Measurements from ENCODE around the gene B3GAT1. TPM values are rescaled to one million over a fixed set of nuclear protein-coding genes. Genes with fewer than 3 reads are reported as not detected.

B3GAT1 gene
- polyA plus RNA-seq, 2 donors: 0.02 to 0.10 TPM

DNA sequence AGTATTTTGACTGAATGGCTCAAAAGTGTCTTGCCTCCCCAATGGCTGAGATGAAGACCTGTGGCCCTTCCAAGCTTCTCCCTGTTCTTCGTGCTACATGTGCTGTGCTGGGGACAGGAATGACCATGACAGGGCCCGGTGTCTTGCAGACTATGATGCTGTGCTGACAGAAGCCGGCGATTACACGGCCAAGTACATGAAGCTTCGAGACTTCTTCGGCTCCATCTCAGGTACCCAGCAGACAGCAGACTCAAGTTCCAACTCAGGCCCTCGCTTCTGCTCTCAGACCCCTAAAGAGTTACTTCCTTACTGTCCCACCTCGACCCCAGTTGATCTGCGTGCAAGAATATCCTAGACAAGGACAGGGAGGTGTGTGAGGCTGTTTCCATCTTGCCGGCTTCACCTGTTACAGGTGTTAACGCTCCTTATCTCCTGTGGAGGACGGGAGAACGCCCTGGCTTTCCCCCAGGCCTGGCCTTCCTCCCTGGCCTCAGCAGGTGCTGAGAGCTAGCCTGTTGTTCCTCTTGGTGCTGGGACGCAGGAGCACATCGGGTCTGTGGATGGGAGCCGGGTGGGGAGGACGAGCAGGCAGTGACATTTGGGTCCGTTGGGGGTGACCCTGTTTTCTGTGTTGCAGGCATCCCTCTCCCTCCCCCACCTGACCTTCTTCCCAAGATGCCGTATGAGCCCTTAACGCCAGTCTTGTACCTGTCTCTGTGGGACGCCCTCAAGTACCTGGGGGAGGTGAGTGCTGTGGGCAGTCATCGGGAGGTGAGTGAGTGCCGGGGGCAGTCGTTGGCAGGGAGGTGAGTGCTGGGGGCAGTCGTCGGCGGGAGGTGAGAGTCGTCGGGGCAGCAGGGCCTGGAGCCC is 42.2 kb downstream of the B3GAT1 start:
- Histone ChIP-seq H3K4me3 (ENCODE audit: low read depth in 1 of 2, low read length in 2 of 2) (no peak overlapping the region), H3K27me3 (ENCODE audit: control insufficient read depth in 1 of 2, insufficient read depth in 2 of 2, low read length in 2 of 2) (no peaks in the 10 kb centered on the region), H3K4me1 (ENCODE audit: control insufficient read depth in 2 of 2, insufficient read depth in 2 of 2, low read length in 1 of 2) (no peaks in the 10 kb centered on the region), H3K27ac (ENCODE audit: low read depth in 2 of 2, low read length in 1 of 2) (no peak overlapping the region), H3K9me3 (ENCODE audit: control insufficient read depth in 2 of 2, insufficient read depth in 1 of 2, low read depth in 1 of 2, low read length in 1 of 2) (no peaks in the 10 kb centered on the region), H3K36me3 (ENCODE audit: control insufficient read depth in 2 of 2, insufficient read depth in 2 of 2, low read length in 1 of 2) (peaks cover 0 to 2% of the 10 kb centered on the region in 2 donors)
- 88 to 89% methylated on average over 30 of the region's 30 CpGs for WGBS, 2 donors

GRCh38 chr11:134367781-134368180 is 44.3 kb downstream of the B3GAT1 start:
- Histone ChIP-seq H3K27ac (ENCODE audit: low read depth in 2 of 2, low read length in 1 of 2) (no peak overlapping the region), H3K27me3 (ENCODE audit: control insufficient read depth in 1 of 2, insufficient read depth in 2 of 2, low read length in 2 of 2) (no peaks in the 10 kb centered on the region), H3K4me3 (ENCODE audit: low read depth in 1 of 2, low read length in 2 of 2) (no peak overlapping the region), H3K9me3 (ENCODE audit: control insufficient read depth in 2 of 2, insufficient read depth in 1 of 2, low read depth in 1 of 2, low read length in 1 of 2) (no peaks in the 10 kb centered on the region), H3K4me1 (ENCODE audit: control insufficient read depth in 2 of 2, insufficient read depth in 2 of 2, low read length in 1 of 2) (no peaks in the 10 kb centered on the region), H3K36me3 (ENCODE audit: control insufficient read depth in 2 of 2, insufficient read depth in 2 of 2, low read length in 1 of 2) (peaks cover 0 to 2% of the 10 kb centered on the region in 2 donors)
- 92% methylated on average over 18 of the region's 18 CpGs for WGBS, 2 donors

- peaks cover 0 to 2% of the 10 kb centered on the region in 2 donors for H3K36me3 ChIP-seq (ENCODE audit: control insufficient read depth in 2 of 2, insufficient read depth in 2 of 2, low read length in 1 of 2)
- no peaks in the 10 kb centered on the region for H3K4me1 ChIP-seq (ENCODE audit: control insufficient read depth in 2 of 2, insufficient read depth in 2 of 2, low read length in 1 of 2)
- 78 to 82% methylated on average over 7 of the region's 7 CpGs for WGBS, 2 donors
- H3K9me3 ChIP-seq (ENCODE audit: control insufficient read depth in 2 of 2, insufficient read depth in 1 of 2, low read depth in 1 of 2, low read length in 1 of 2): no peaks in the 10 kb centered on the region
- H3K27me3 ChIP-seq (ENCODE audit: control insufficient read depth in 1 of 2, insufficient read depth in 2 of 2, low read length in 2 of 2): no peaks in the 10 kb centered on the region
- no peak overlapping the region for H3K4me3 ChIP-seq (ENCODE audit: low read depth in 1 of 2, low read length in 2 of 2)
- H3K27ac ChIP-seq (ENCODE audit: low read depth in 2 of 2, low read length in 1 of 2): no peak overlapping the region
Observed at GRCh38 chr11:134366254-134366653, 45.8 kb downstream of the B3GAT1 start.

DNA sequence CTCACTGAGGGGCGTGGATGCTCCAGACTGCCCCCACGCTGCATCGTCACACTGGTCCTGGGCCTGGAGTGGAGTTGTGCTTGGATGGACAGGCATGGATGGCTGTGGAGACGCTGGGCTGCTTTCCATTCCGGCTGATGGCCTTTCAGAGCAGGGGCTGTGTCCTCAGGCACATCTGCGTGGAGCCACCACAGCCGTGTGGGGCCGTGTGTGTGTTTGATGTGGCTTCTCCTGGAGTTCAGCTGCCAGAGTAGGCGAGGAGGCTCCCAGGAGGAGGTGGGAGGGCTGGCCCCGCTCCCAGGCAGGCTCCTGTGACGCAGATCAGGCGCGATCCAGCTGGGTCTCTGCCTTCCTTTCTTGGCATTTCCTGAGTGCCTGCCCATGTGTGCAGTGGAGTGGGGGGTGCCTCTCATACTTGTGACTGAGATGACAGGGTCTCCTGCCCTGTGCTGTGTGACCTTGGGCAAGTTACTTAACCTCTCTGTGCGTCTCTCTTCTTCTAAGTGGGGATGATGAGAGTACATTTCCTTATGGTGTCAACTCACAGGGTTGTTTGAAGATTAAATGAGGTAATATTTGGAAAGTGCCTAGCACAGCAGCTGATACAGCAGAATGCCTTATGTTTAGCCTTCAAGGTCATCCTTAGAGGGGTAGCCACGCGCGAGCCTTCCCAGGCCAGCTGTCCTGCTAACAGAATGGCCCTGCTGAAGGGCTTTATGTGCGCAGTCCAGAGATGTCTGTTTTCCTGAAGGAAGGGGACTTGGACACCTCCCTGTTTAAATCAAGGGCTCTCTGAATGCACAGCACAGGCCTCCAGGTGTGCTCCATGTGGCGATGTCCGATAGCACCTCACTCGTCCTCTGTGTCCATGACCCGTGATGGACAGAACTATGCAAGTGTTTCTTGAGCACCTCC is 46.8 kb downstream of the B3GAT1 start:
- H3K27ac ChIP-seq (ENCODE audit: low read depth in 2 of 2, low read length in 1 of 2): no peak overlapping the region
- H3K4me3 ChIP-seq (ENCODE audit: low read depth in 1 of 2, low read length in 2 of 2): no peak overlapping the region
- no peaks in the 10 kb centered on the region for H3K36me3 ChIP-seq (ENCODE audit: control insufficient read depth in 2 of 2, insufficient read depth in 2 of 2, low read length in 1 of 2)
- H3K27me3 ChIP-seq (ENCODE audit: control insufficient read depth in 1 of 2, insufficient read depth in 2 of 2, low read length in 2 of 2): no peaks in the 10 kb centered on the region
- WGBS, 2 donors: 68 to 73% methylated on average over 22 of the region's 22 CpGs
- no peaks in the 10 kb centered on the region for H3K4me1 ChIP-seq (ENCODE audit: control insufficient read depth in 2 of 2, insufficient read depth in 2 of 2, low read length in 1 of 2)
- no peaks in the 10 kb centered on the region for H3K9me3 ChIP-seq (ENCODE audit: control insufficient read depth in 2 of 2, insufficient read depth in 1 of 2, low read depth in 1 of 2, low read length in 1 of 2)

- Histone ChIP-seq H3K4me3 (ENCODE audit: low read depth in 1 of 2, low read length in 2 of 2) (no peak overlapping the region), H3K4me1 (ENCODE audit: control insufficient read depth in 2 of 2, insufficient read depth in 2 of 2, low read length in 1 of 2) (no peaks in the 10 kb centered on the region), H3K27ac (ENCODE audit: low read depth in 2 of 2, low read length in 1 of 2) (no peak overlapping the region), H3K9me3 (ENCODE audit: control insufficient read depth in 2 of 2, insufficient read depth in 1 of 2, low read depth in 1 of 2, low read length in 1 of 2) (no peaks in the 10 kb centered on the region), H3K27me3 (ENCODE audit: control insufficient read depth in 1 of 2, insufficient read depth in 2 of 2, low read length in 2 of 2) (no peaks in the 10 kb centered on the region), H3K36me3 (ENCODE audit: control insufficient read depth in 2 of 2, insufficient read depth in 2 of 2, low read length in 1 of 2) (no peaks in the 10 kb centered on the region)
- 88 to 91% methylated on average over 9 of the region's 9 CpGs for WGBS, 2 donors
Observed at GRCh38 chr11:134364261-134364660, 47.8 kb downstream of the B3GAT1 start.

DNA sequence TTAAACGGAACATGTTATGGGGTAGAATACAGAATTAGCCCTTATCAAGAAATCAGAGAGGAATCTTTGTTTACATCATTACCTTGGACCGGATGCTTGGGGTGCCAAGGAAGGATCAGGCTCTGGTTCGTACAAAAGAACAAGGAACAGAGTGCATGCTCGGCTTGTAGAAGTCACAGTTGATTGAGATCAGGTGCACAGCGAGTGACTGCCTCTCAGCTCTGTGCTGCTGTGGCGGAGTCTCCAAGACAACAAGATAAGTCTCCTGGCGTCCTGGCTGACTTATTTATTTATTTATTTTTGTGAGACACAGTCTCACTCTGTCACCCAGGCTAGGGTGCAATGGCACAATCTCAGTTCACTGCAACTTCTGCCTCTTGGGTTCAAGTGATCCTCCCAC is 48.5 kb downstream of the B3GAT1 start:
- 68 to 73% methylated on average over 7 of the region's 7 CpGs for WGBS, 2 donors
- no peaks in the 10 kb centered on the region for H3K9me3 ChIP-seq (ENCODE audit: control insufficient read depth in 2 of 2, insufficient read depth in 1 of 2, low read depth in 1 of 2, low read length in 1 of 2)

GRCh38 chr11:134363161-134363560 is 48.9 kb downstream of the B3GAT1 start:
- H3K9me3 ChIP-seq (ENCODE audit: control insufficient read depth in 2 of 2, insufficient read depth in 1 of 2, low read depth in 1 of 2, low read length in 1 of 2): no peaks in the 10 kb centered on the region
- 87 to 89% methylated on average over 9 of the region's 9 CpGs for WGBS, 2 donors
- H3K4me1 ChIP-seq (ENCODE audit: control insufficient read depth in 2 of 2, insufficient read depth in 2 of 2, low read length in 1 of 2): no peaks in the 10 kb centered on the region
- no peak overlapping the region for H3K27ac ChIP-seq (ENCODE audit: low read depth in 2 of 2, low read length in 1 of 2)
- H3K4me3 ChIP-seq (ENCODE audit: low read depth in 1 of 2, low read length in 2 of 2): no peak overlapping the region
- no peaks in the 10 kb centered on the region for H3K36me3 ChIP-seq (ENCODE audit: control insufficient read depth in 2 of 2, insufficient read depth in 2 of 2, low read length in 1 of 2)
- no peaks in the 10 kb centered on the region for H3K27me3 ChIP-seq (ENCODE audit: control insufficient read depth in 1 of 2, insufficient read depth in 2 of 2, low read length in 2 of 2)

More for the DNA sequence above, 48.5 kb downstream of the B3GAT1 start:
- H3K27me3 ChIP-seq (ENCODE audit: control insufficient read depth in 1 of 2, insufficient read depth in 2 of 2, low read length in 2 of 2): no peaks in the 10 kb centered on the region
- H3K36me3 ChIP-seq (ENCODE audit: control insufficient read depth in 2 of 2, insufficient read depth in 2 of 2, low read length in 1 of 2): no peaks in the 10 kb centered on the region
- no peak overlapping the region for H3K27ac ChIP-seq (ENCODE audit: low read depth in 2 of 2, low read length in 1 of 2)
- no peak overlapping the region for H3K4me3 ChIP-seq (ENCODE audit: low read depth in 1 of 2, low read length in 2 of 2)
- no peaks in the 10 kb centered on the region for H3K4me1 ChIP-seq (ENCODE audit: control insufficient read depth in 2 of 2, insufficient read depth in 2 of 2, low read length in 1 of 2)

GRCh38 chr11:134362192-134362901 is 49.7 kb downstream of the B3GAT1 start:
- Histone ChIP-seq H3K4me3 (ENCODE audit: low read depth in 1 of 2, low read length in 2 of 2) (no peak overlapping the region), H3K4me1 (ENCODE audit: control insufficient read depth in 2 of 2, insufficient read depth in 2 of 2, low read length in 1 of 2) (no peaks in the 10 kb centered on the region), H3K27me3 (ENCODE audit: control insufficient read depth in 1 of 2, insufficient read depth in 2 of 2, low read length in 2 of 2) (no peaks in the 10 kb centered on the region), H3K9me3 (ENCODE audit: control insufficient read depth in 2 of 2, insufficient read depth in 1 of 2, low read depth in 1 of 2, low read length in 1 of 2) (no peaks in the 10 kb centered on the region), H3K36me3 (ENCODE audit: control insufficient read depth in 2 of 2, insufficient read depth in 2 of 2, low read length in 1 of 2) (no peaks in the 10 kb centered on the region), H3K27ac (ENCODE audit: low read depth in 2 of 2, low read length in 1 of 2) (no peak overlapping the region)
- WGBS, 2 donors: 89 to 92% methylated on average over 31 to 32 of the region's 32 CpGs

DNA sequence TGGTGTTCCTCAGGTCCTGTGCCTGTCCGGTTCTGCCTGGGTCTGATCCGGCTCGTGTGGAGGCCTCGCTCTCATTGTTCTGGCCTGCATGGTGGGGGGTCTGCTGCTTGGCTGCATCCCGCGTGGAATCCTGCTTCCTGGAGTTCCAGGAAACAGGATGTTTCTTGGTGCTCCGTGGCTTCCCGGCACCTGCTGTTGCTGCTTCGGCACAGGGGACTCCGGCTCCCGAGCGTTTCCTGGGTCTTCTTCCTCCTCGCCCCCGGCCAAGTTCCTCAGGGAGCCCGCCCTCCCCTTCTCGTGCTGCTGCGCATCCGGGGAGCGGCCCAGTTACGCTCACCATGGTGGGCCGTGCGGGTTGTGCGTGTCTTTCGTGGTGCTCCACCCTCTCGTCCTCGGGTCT is 50.4 kb downstream of the B3GAT1 start:
- Histone ChIP-seq H3K9me3 (ENCODE audit: control insufficient read depth in 2 of 2, insufficient read depth in 1 of 2, low read depth in 1 of 2, low read length in 1 of 2) (no peaks in the 10 kb centered on the region), H3K4me1 (ENCODE audit: control insufficient read depth in 2 of 2, insufficient read depth in 2 of 2, low read length in 1 of 2) (no peaks in the 10 kb centered on the region), H3K36me3 (ENCODE audit: control insufficient read depth in 2 of 2, insufficient read depth in 2 of 2, low read length in 1 of 2) (peaks cover 0 to 4% of the 10 kb centered on the region in 2 donors), H3K27ac (ENCODE audit: low read depth in 2 of 2, low read length in 1 of 2) (no peak overlapping the region), H3K27me3 (ENCODE audit: control insufficient read depth in 1 of 2, insufficient read depth in 2 of 2, low read length in 2 of 2) (no peaks in the 10 kb centered on the region), H3K4me3 (ENCODE audit: low read depth in 1 of 2, low read length in 2 of 2) (no peak overlapping the region)
- 79 to 84% methylated on average over 26 of the region's 26 CpGs for WGBS, 2 donors

Data from esophagus (tissue), 2 donors.